Large intestine (tissue), 3 donors: ENCODE measurements around the gene PRM3. TPM values are rescaled to one million over a fixed set of nuclear protein-coding genes. Genes with fewer than 3 reads are reported as not detected.
A peak's percentile ranks its signal among the peaks of the same experiment; 100 is the strongest.

Experiments used
- DNase-seq, 2 donors: peaks; one replicate each; pipeline versions ENCODE4 v3.0.0 to v3.0.0-alpha.2; 2013
- H3K27ac ChIP-seq: one replicate; pipeline ENCODE4 v1.5.1; 2013; ENCODE audit warnings: low read length
- H3K27me3 ChIP-seq: 2 replicates; pipeline ENCODE4 v1.6.1; 2013; ENCODE audit warnings: low read length; ENCODE audit not compliant: control insufficient read depth, insufficient read depth
- H3K36me3 ChIP-seq: 2 replicates; pipeline ENCODE4 v1.6.1; 2013; ENCODE audit warnings: low read length; ENCODE audit not compliant: control insufficient read depth, insufficient read depth
- H3K4me1 ChIP-seq: one replicate; pipeline ENCODE4 v1.6.1; 2013; ENCODE audit warnings: low read length; ENCODE audit not compliant: control insufficient read depth, insufficient read depth
- H3K4me3 ChIP-seq: one replicate; pipeline ENCODE4 v1.5.1; 2013; ENCODE audit warnings: low read length
- H3K9me3 ChIP-seq: one replicate; pipeline ENCODE4 v1.6.1; 2013; ENCODE audit warnings: mild to moderate bottlenecking, low read depth, low read length, moderate library complexity; ENCODE audit not compliant: control insufficient read depth
- WGBS: methylation state at CpG from one replicate; pipeline ENCODE4 v1.1.5; 2013; ENCODE audit warnings: low lambda C conversion rate; ENCODE audit not compliant: insufficient coverage; 5-methylcytosine and 5-hydroxymethylcytosine counted together
- polyA plus RNA-seq: library from polyadenylated mRNA; unstranded; fragments of 120-200 nt; gene quantifications from one replicate; pipeline ENCODE4 v1.2.1, GENCODE V29; 2013

PRM3 gene
- polyA plus RNA-seq, 1 donor, result not detected

DNA sequence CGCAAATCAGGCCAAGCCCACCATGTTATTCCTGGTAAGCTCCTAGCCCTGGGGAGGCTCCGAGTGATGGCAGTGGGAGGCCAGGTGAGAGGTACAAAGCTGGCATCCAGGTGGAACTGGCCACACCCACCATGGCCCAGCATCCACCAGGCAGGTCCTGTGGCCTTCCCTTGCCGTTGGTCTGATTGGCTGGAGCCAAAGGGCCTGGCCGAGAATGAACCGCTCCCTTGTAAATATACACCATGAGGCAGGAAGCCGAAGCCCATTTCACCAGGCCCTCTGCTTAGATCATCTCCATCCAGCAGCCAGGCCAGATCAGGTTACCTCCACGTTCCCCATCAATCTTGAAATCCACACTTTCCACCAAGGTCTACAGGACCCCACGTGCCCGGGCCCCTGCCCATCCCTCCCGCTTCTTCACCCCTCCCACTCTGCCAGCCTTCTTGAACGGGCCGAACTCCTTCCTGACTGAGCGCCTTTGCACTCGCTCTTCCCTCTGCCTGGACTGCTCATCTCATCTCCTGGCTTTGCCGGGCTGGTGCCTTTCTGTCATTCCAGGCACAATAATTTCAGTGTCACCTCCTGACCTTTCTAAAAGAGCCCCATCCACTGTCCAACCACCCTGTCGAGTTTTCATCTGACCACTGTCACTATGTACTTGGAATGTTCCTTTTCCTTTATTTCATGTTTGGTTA, 23.2 kb downstream of the PRM3 start:
- DNase-seq, result no peak
- no peak overlapping the region for H3K4me3 ChIP-seq
- peaks cover 4% of the 10 kb centered on the region for H3K4me1 ChIP-seq
- no peaks in the 10 kb centered on the region for H3K36me3 ChIP-seq
- 41% methylated on average over 2 of the region's 16 CpGs for WGBS
- peaks cover 13% of the 10 kb centered on the region for H3K27me3 ChIP-seq
- H3K27ac ChIP-seq, result no peak overlapping the region
- peaks cover 3% of the 10 kb centered on the region for H3K9me3 ChIP-seq

- Histone ChIP-seq H3K4me3 (no peak overlapping the region), H3K27me3 (peaks cover 11% of the 10 kb centered on the region), H3K36me3 (no peaks in the 10 kb centered on the region), H3K9me3 (peaks cover under 1% of the 10 kb centered on the region), H3K27ac (no peak overlapping the region), H3K4me1 (peaks cover 1% of the 10 kb centered on the region)
- DNase-seq, result no peak
- WGBS, result no CpG with 5 or more reads among the region's 63 CpGs
These were observed 24.0 kb downstream of the PRM3 start for GRCh38 chr16:11249233-11250061.

DNA sequence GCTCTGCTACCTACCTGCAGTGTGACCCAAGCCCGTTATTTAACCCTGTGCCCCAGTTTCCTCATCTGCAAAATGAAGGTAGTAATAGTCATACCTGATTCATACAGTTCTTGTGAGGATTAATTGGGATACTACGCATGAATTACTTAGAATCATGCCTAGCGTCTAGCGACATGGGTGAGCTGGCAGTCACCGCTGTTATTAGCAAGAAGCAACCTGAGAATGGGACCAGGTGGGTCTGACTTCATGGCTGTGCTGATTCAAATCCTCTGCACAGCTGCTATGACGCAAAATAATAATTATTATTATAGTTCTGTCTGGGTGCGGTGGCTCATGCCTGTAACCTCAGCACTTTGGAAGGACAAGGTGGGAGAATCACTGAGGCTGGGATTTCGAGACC, 25.3 kb downstream of the PRM3 start:
- DNase-seq, result no peak

GRCh38 chr16:11245988-11246387, 27.4 kb downstream of the PRM3 start:
- Histone ChIP-seq H3K27ac (no peak overlapping the region), H3K4me3 (no peak overlapping the region), H3K4me1 (no peaks in the 10 kb centered on the region), H3K27me3 (no peaks in the 10 kb centered on the region), H3K36me3 (no peaks in the 10 kb centered on the region), H3K9me3 (no peaks in the 10 kb centered on the region)
- no peak for DNase-seq

More for the DNA sequence above, 25.3 kb downstream of the PRM3 start:
- peaks cover 2% of the 10 kb centered on the region for H3K27me3 ChIP-seq
- no peaks in the 10 kb centered on the region for H3K4me1 ChIP-seq
- no peak overlapping the region for H3K27ac ChIP-seq
- no CpG with 5 or more reads among the region's 8 CpGs for WGBS
- no peaks in the 10 kb centered on the region for H3K9me3 ChIP-seq
- no peaks in the 10 kb centered on the region for H3K36me3 ChIP-seq
- no peak overlapping the region for H3K4me3 ChIP-seq

DNA sequence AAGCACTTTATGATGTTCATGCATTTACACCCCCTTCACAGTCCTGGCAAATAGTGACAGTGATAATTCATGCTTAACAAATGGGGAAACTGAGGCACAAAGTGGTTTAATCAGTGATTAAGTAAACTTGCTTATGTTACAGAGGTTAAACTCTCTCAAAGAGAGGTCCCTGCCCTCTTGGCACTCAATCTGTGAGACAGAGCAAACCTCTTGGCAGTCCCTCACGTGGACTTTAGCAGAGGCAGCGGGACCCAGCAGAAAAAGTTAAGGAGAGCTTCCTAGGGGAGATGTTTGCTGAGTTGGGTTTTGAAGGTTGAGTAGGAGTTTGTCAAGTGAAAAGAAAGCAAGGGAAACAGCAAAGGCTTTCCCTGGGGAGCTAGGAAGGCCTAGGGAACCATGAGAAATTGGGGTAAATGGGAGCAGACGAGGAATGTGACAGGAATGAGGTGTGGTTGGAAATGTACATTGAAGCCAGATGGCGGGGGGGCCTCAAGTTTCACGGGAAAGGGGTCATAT, 28.1 kb downstream of the PRM3 start:
- Histone ChIP-seq H3K36me3 (no peaks in the 10 kb centered on the region), H3K27me3 (no peaks in the 10 kb centered on the region), H3K27ac (no peak overlapping the region), H3K4me1 (no peaks in the 10 kb centered on the region), H3K4me3 (no peak overlapping the region), H3K9me3 (no peaks in the 10 kb centered on the region)
- WGBS, result 53% methylated on average over 3 of the region's 5 CpGs
- no peak for DNase-seq

DNA sequence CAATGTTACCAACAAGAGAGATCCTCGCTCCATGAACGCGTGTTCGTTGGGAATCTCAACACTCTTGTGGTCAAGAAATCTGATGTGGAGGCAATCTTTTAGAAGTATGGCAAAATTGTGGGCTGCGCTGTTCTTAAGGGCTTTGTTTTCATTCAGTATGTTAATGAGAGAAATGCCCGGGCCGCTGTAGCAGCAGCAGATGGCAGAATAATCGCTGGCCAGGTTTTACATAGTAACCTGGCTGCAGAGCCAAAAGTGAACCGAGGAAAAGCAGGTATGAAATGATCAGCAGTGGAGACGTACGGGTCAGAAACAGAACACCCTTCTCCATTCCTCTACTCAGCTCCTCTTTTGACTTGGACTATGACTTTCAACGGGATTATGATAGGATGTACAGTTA, 30.8 kb downstream of the PRM3 start:
- no CpG with 5 or more reads among the region's 12 CpGs for WGBS
- no peaks in the 10 kb centered on the region for H3K36me3 ChIP-seq
- no peak for DNase-seq

DNA sequence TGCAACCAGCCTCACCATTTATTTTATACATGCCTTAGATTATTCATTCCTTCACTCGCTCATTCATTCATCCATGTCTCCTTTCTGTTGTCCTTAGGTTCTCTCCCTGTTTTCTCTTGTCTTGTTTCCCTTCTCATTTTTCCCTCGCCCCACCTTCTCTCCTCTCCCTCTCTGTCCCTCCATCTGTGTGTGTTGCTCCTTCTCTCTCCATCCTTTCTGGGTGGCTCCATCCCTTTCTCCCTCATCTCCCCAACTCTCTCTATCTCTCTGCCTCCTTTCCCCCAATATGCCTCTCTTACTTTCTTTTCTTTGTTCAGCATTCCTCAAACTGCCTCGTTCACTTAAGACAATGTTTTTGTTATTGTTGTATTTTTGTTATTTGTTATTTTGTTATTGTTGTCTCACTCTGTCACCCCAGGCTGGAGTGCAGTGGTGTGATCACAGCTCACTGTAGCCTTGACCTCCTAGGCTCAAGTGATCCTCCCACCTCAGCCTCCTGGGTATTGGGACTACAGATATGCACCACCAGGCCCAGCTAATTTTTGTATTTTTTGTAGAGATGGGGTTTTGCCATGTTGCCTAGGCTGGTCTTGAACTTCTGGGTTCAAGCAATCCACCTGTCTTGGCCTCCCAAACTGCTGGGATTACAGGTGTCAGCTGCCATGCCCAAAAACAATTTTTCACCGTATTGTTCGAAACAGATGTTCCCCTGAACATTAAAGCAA, 31.8 kb downstream of the PRM3 start:
- Histone ChIP-seq H3K27me3 (no peaks in the 10 kb centered on the region), H3K27ac (no peak overlapping the region), H3K4me3 (no peak overlapping the region), H3K4me1 (no peaks in the 10 kb centered on the region), H3K9me3 (no peaks in the 10 kb centered on the region), H3K36me3 (no peaks in the 10 kb centered on the region)
- WGBS, result 100% methylated on average over 2 of the region's 5 CpGs
- DNase-seq, result no peak

More for the DNA sequence above, 30.8 kb downstream of the PRM3 start:
- Histone ChIP-seq H3K27me3 (no peaks in the 10 kb centered on the region), H3K9me3 (no peaks in the 10 kb centered on the region), H3K4me1 (no peaks in the 10 kb centered on the region), H3K27ac (no peak overlapping the region), H3K4me3 (no peak overlapping the region)

GRCh38 chr16:11240636-11241473, 32.6 kb downstream of the PRM3 start:
- Histone ChIP-seq H3K4me1 (no peaks in the 10 kb centered on the region), H3K27me3 (no peaks in the 10 kb centered on the region), H3K36me3 (no peaks in the 10 kb centered on the region), H3K9me3 (no peaks in the 10 kb centered on the region), H3K4me3 (no peak overlapping the region), H3K27ac (no peak overlapping the region)
- peak in 1 of 2 donors; percentile 31 for DNase-seq
- WGBS, result no CpG with 5 or more reads among the region's 10 CpGs

- no peak for DNase-seq
- H3K27ac ChIP-seq, result no peak overlapping the region
- WGBS, result no CpG with 5 or more reads among the region's 10 CpGs
These were observed 33.5 kb downstream of the PRM3 start for GRCh38 chr16:11239644-11240632.

More at GRCh38 chr16:11239644-11240632, 33.5 kb downstream of the PRM3 start:
- H3K9me3 ChIP-seq, result no peaks in the 10 kb centered on the region
- no peaks in the 10 kb centered on the region for H3K36me3 ChIP-seq
- no peaks in the 10 kb centered on the region for H3K27me3 ChIP-seq
- no peaks in the 10 kb centered on the region for H3K4me1 ChIP-seq
- no peak overlapping the region for H3K4me3 ChIP-seq
